ENCODE data around the gene ZNF195. TPM values are rescaled to one million over a fixed set of nuclear protein-coding genes. Genes with fewer than 3 reads are reported as not detected.
"Not testable (repeated sequence)": the region's sequence is repeated elsewhere in the genome, so short reads cannot be mapped to it uniquely, and the experiment has no call there.

Gene ZNF195
- total RNA-seq, 2 donors from 2014 or later, result 30.9 to 38.7 TPM

- no peak overlapping the region for H3K27ac Mint-ChIP-seq
- peaks cover 22 to 31% of the 10 kb centered on the region in 2 donors for H3K9me3 Mint-ChIP-seq
- ATAC-seq (replicated peaks in 1 of 2) (no peak), DNase-seq (no peak)
- no peak overlapping the region for H3K4me3 Mint-ChIP-seq
- no peaks in the 10 kb centered on the region for H3K27me3 Mint-ChIP-seq (ENCODE audit: low read depth)
- peaks cover 45 to 61% of the 10 kb centered on the region in 2 donors for H3K36me3 Mint-ChIP-seq (ENCODE audit: insufficient read depth in 2 of 2)
- no peaks in the 10 kb centered on the region for H3K4me1 Mint-ChIP-seq (ENCODE audit: low read depth)
Measured at GRCh38 chr11:3357302-3357701, 21.6 kb downstream of the ZNF195 start.

- H3K27ac Mint-ChIP-seq, result no peak overlapping the region
- H3K4me1 Mint-ChIP-seq (ENCODE audit: low read depth), result no peaks in the 10 kb centered on the region
- peaks cover 44 to 58% of the 10 kb centered on the region in 2 donors for H3K36me3 Mint-ChIP-seq (ENCODE audit: insufficient read depth in 2 of 2)
- peaks cover 22 to 31% of the 10 kb centered on the region in 2 donors for H3K9me3 Mint-ChIP-seq
- ATAC-seq (replicated peaks in 1 of 2) (no peak), DNase-seq (no peak)
- no peaks in the 10 kb centered on the region for H3K27me3 Mint-ChIP-seq (ENCODE audit: low read depth)
- H3K4me3 Mint-ChIP-seq, result no peak overlapping the region
Measured at GRCh38 chr11:3356858-3357257, 22.1 kb downstream of the ZNF195 start.

GRCh38 chr11:3353066-3353465 lies 25.9 kb downstream of the ZNF195 start:
- no peak for ATAC-seq (replicated peaks in 1 of 2)
- H3K4me1 Mint-ChIP-seq (ENCODE audit: low read depth), result no peaks in the 10 kb centered on the region
- H3K4me3 Mint-ChIP-seq, result no peak overlapping the region
- H3K27me3 Mint-ChIP-seq (ENCODE audit: low read depth), result no peaks in the 10 kb centered on the region
- DNase-seq, result no peak
- no peak overlapping the region for H3K27ac Mint-ChIP-seq
- H3K9me3 Mint-ChIP-seq, result peaks cover 11 to 14% of the 10 kb centered on the region in 2 donors
- H3K36me3 Mint-ChIP-seq (ENCODE audit: insufficient read depth in 2 of 2), result peaks cover 18 to 22% of the 10 kb centered on the region in 2 donors

- no peak for ATAC-seq (replicated peaks in 1 of 2)
- Mint-ChIP-seq H3K4me1 (ENCODE audit: low read depth) (no peaks in the 10 kb centered on the region), H3K27me3 (ENCODE audit: low read depth) (peaks cover 9% of the 10 kb centered on the region), H3K4me3 (no peak overlapping the region), H3K36me3 (ENCODE audit: insufficient read depth in 2 of 2) (peaks cover 4 to 7% of the 10 kb centered on the region in 2 donors), H3K9me3 (peaks cover 5% of the 10 kb centered on the region in 2 donors), H3K27ac (no peak overlapping the region)
- no peak for DNase-seq
Measured at GRCh38 chr11:3347127-3347526, 31.8 kb downstream of the ZNF195 start.

- Mint-ChIP-seq H3K4me1 (ENCODE audit: low read depth) (no peaks in the 10 kb centered on the region), H3K36me3 (ENCODE audit: insufficient read depth in 2 of 2) (peaks cover 4 to 7% of the 10 kb centered on the region in 2 donors), H3K27me3 (ENCODE audit: low read depth) (peaks cover 12% of the 10 kb centered on the region), H3K4me3 (no peak overlapping the region), H3K27ac (no peak overlapping the region), H3K9me3 (peaks cover 5% of the 10 kb centered on the region in 2 donors)
- DNase-seq (no peak), ATAC-seq (replicated peaks in 1 of 2) (no peak)
Measured at GRCh38 chr11:3346587-3346986, 32.4 kb downstream of the ZNF195 start.

GRCh38 chr11:3345736-3346135 lies 33.2 kb downstream of the ZNF195 start:
- no peak overlapping the region for H3K27ac Mint-ChIP-seq
- peaks cover 4 to 7% of the 10 kb centered on the region in 2 donors for H3K36me3 Mint-ChIP-seq (ENCODE audit: insufficient read depth in 2 of 2)
- no peaks in the 10 kb centered on the region for H3K4me1 Mint-ChIP-seq (ENCODE audit: low read depth)
- H3K27me3 Mint-ChIP-seq (ENCODE audit: low read depth), result peaks cover 20% of the 10 kb centered on the region
- H3K9me3 Mint-ChIP-seq, result peaks cover 5% of the 10 kb centered on the region in 2 donors
- no peak overlapping the region for H3K4me3 Mint-ChIP-seq
- DNase-seq, result no peak
- peak; percentile 51 to 59 for ATAC-seq (replicated peaks in 1 of 2)

GRCh38 chr11:3344327-3345174 lies 34.4 kb downstream of the ZNF195 start:
- ATAC-seq (replicated peaks in 1 of 2) (no peak), DNase-seq (no peak)
- no peak overlapping the region for H3K27ac Mint-ChIP-seq
- peaks cover 32% of the 10 kb centered on the region for H3K27me3 Mint-ChIP-seq (ENCODE audit: low read depth)
- H3K4me3 Mint-ChIP-seq, result no peak overlapping the region
- H3K9me3 Mint-ChIP-seq, result peaks cover 5% of the 10 kb centered on the region in 2 donors
- no peaks in the 10 kb centered on the region for H3K4me1 Mint-ChIP-seq (ENCODE audit: low read depth)
- H3K36me3 Mint-ChIP-seq (ENCODE audit: insufficient read depth in 2 of 2), result peaks cover 4 to 7% of the 10 kb centered on the region in 2 donors

- no peak overlapping the region for H3K4me3 Mint-ChIP-seq
- ATAC-seq (replicated peaks in 1 of 2) (no peak), DNase-seq (no peak)
- peaks cover 44% of the 10 kb centered on the region for H3K27me3 Mint-ChIP-seq (ENCODE audit: low read depth)
- peaks cover 5% of the 10 kb centered on the region in 2 donors for H3K9me3 Mint-ChIP-seq
- peaks cover 4 to 7% of the 10 kb centered on the region in 2 donors for H3K36me3 Mint-ChIP-seq (ENCODE audit: insufficient read depth in 2 of 2)
- no peaks in the 10 kb centered on the region for H3K4me1 Mint-ChIP-seq (ENCODE audit: low read depth)
- H3K27ac Mint-ChIP-seq, result no peak overlapping the region
Measured at GRCh38 chr11:3342709-3343108, 36.2 kb downstream of the ZNF195 start.

GRCh38 chr11:3341298-3341697 lies 37.6 kb downstream of the ZNF195 start:
- Mint-ChIP-seq H3K4me3 (no peak overlapping the region), H3K27me3 (ENCODE audit: low read depth) (peaks cover 44% of the 10 kb centered on the region), H3K36me3 (ENCODE audit: insufficient read depth in 2 of 2) (peaks cover 0 to 2% of the 10 kb centered on the region in 2 donors), H3K9me3 (no peaks in the 10 kb centered on the region), H3K27ac (no peak overlapping the region), H3K4me1 (ENCODE audit: low read depth) (no peaks in the 10 kb centered on the region)
- DNase-seq (peak; percentile 77 to 79), ATAC-seq (replicated peaks in 1 of 2) (peak; percentile 49 to 51)

- Mint-ChIP-seq H3K36me3 (ENCODE audit: insufficient read depth in 2 of 2) (no peaks in the 10 kb centered on the region), H3K4me3 (no peak overlapping the region), H3K27ac (no peak overlapping the region), H3K9me3 (no peaks in the 10 kb centered on the region), H3K27me3 (ENCODE audit: low read depth) (peaks cover 44% of the 10 kb centered on the region), H3K4me1 (ENCODE audit: low read depth) (no peaks in the 10 kb centered on the region)
- ATAC-seq (replicated peaks in 1 of 2) (no peak), DNase-seq (no peak)
Measured at GRCh38 chr11:3340025-3340424, 38.9 kb downstream of the ZNF195 start.

- no peak for DNase-seq
- no peak overlapping the region for H3K27ac Mint-ChIP-seq
- ATAC-seq (replicated peaks in 1 of 2), result no peak
Measured at GRCh38 chr11:3339340-3339624, 39.7 kb downstream of the ZNF195 start.

GRCh38 chr11:3338569-3339339 lies 40.2 kb downstream of the ZNF195 start:
- H3K27me3 Mint-ChIP-seq (ENCODE audit: low read depth), result peaks cover 44% of the 10 kb centered on the region
- no peak overlapping the region for H3K27ac Mint-ChIP-seq
- ATAC-seq (replicated peaks in 1 of 2) (no peak), DNase-seq (no peak)
- H3K36me3 Mint-ChIP-seq (ENCODE audit: insufficient read depth in 2 of 2), result no peaks in the 10 kb centered on the region
- no peak overlapping the region for H3K4me3 Mint-ChIP-seq
- H3K9me3 Mint-ChIP-seq, result no peaks in the 10 kb centered on the region
- no peaks in the 10 kb centered on the region for H3K4me1 Mint-ChIP-seq (ENCODE audit: low read depth)

More at GRCh38 chr11:3339340-3339624, 39.7 kb downstream of the ZNF195 start:
- H3K36me3 Mint-ChIP-seq (ENCODE audit: insufficient read depth in 2 of 2), result no peaks in the 10 kb centered on the region
- H3K4me3 Mint-ChIP-seq, result no peak overlapping the region
- H3K27me3 Mint-ChIP-seq (ENCODE audit: low read depth), result peaks cover 44% of the 10 kb centered on the region
- H3K4me1 Mint-ChIP-seq (ENCODE audit: low read depth), result no peaks in the 10 kb centered on the region
- no peaks in the 10 kb centered on the region for H3K9me3 Mint-ChIP-seq

- H3K4me1 Mint-ChIP-seq (ENCODE audit: low read depth); DNase-seq; H3K4me3 Mint-ChIP-seq; ATAC-seq (replicated peaks in 1 of 2); H3K36me3 Mint-ChIP-seq (ENCODE audit: insufficient read depth in 2 of 2); H3K9me3 Mint-ChIP-seq; H3K27ac Mint-ChIP-seq: not testable (repeated sequence)
- peaks cover 31% of the 10 kb centered on the region for H3K27me3 Mint-ChIP-seq (ENCODE audit: low read depth)
Measured at GRCh38 chr11:3336420-3336819, 42.5 kb downstream of the ZNF195 start.
